ENCODE measurements around the gene OR5K3.

DNA sequence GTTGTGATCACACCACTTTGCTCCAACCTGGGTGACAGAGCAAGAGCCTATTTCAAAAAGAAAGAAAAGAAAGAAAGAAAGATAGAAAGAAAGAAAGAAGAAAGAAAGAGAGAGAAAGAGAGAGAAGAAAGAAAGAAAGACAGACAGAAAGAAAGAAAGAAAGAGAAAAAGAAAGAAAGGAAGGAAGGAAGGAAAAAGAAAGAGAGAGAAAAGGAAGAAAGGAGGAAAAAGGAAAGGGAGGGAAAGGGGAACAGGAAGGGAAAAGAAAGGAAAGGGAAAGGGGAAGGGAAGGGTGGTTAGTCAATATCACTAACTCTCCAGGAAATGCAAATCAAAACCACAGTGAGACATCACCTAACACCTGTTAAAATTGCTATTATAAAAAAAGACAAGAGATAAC, 18.6 kb upstream of the OR5K3 start:
- no peak for TF ChIP-seq POLR2A (IDR thresholded peaks at IDR 0.05; ENCODE audit: low read depth, low read length)
- no peak for TF ChIP-seq POLR2AphosphoS5 (IDR thresholded peaks at IDR 0.05; ENCODE audit: low read depth, low read length)

All from GM12892 (cell line).